GM21423 (cell line): ENCODE data around the gene COL4A4.
A peak's percentile ranks its signal among the peaks of the same experiment; 100 is the strongest.
"Not testable (repeated sequence)": the region's sequence is repeated elsewhere in the genome, so short reads cannot be mapped to it uniquely, and the experiment has no call there.

Experiments
- ATAC-seq: cut with Tn5 transposase; IDR thresholded peaks from one replicate; pipeline ENCODE4 v1.9.1; 2021; ENCODE audit warnings: mild to moderate bottlenecking, moderate library complexity; ENCODE audit not compliant: unreplicated experiment

The COL4A4 gene

GRCh38 chr2:227117852-227118251 lies 46.2 kb downstream of the COL4A4 start:
- ATAC-seq, result no peak

- ATAC-seq, result no peak
These were observed 47.0 kb downstream of the COL4A4 start for GRCh38 chr2:227117027-227117426.

GRCh38 chr2:227115761-227116160 lies 48.2 kb downstream of the COL4A4 start:
- no peak for ATAC-seq

GRCh38 chr2:227106845-227107759 lies 56.9 kb downstream of the COL4A4 start:
- ATAC-seq, result peak; percentile 81

GRCh38 chr2:227103583-227103982 lies 60.4 kb downstream of the COL4A4 start:
- ATAC-seq, result no peak

- no peak for ATAC-seq
These were observed 64.7 kb downstream of the COL4A4 start for GRCh38 chr2:227099340-227099739.

- ATAC-seq, result no peak
These were observed 65.9 kb downstream of the COL4A4 start for GRCh38 chr2:227098162-227098515.

- ATAC-seq, result no peak
These were observed 66.4 kb downstream of the COL4A4 start for GRCh38 chr2:227097495-227098161.

- no peak for ATAC-seq
These were observed 68.7 kb downstream of the COL4A4 start for GRCh38 chr2:227095346-227095745.

- peak; percentile 98 for ATAC-seq
These were observed 81.7 kb downstream of the COL4A4 start for GRCh38 chr2:227082286-227082685.

- no peak for ATAC-seq
These were observed 84.3 kb downstream of the COL4A4 start for GRCh38 chr2:227079726-227080125.

GRCh38 chr2:227065065-227065464 lies 98.9 kb downstream of the COL4A4 start:
- ATAC-seq, result not testable (repeated sequence)

- ATAC-seq, result no peak
These were observed 105.1 kb downstream of the COL4A4 start for GRCh38 chr2:227058888-227059399.

- ATAC-seq, result no peak
These were observed 106.1 kb downstream of the COL4A4 start for GRCh38 chr2:227057743-227058447.

- no peak for ATAC-seq
These were observed 106.9 kb downstream of the COL4A4 start for GRCh38 chr2:227057060-227057459.

- ATAC-seq, result no peak
These were observed 110.0 kb downstream of the COL4A4 start for GRCh38 chr2:227054006-227054405.

- no peak for ATAC-seq
These were observed 111.1 kb downstream of the COL4A4 start for GRCh38 chr2:227052879-227053278.

- no peak for ATAC-seq
These were observed 120.0 kb downstream of the COL4A4 start for GRCh38 chr2:227043981-227044380.

- ATAC-seq, result no peak
These were observed 125.3 kb downstream of the COL4A4 start for GRCh38 chr2:227038550-227039189.

- no peak for ATAC-seq
These were observed 127.5 kb downstream of the COL4A4 start for GRCh38 chr2:227036527-227036926.
